B cell (primary cell): ENCODE measurements around the gene RAB27A. TPM values are rescaled to one million over a fixed set of nuclear protein-coding genes. Genes with fewer than 3 reads are reported as not detected.

Experiments used
- ATAC-seq: fragments of 200-7000 bp; cut with Tn5 transposase; one replicate; pipeline ENCODE4 v1.10.0; 2021; ENCODE audit warnings: low read depth, mild to moderate bottlenecking, moderate number of reproducible peaks, moderate library complexity
- CTCF ChIA-PET: fragments of 350-600 bp; sonication (Branson Sonifier 250); formaldehyde crosslinking; loops from one replicate; lab custom pipeline; 2021; ENCODE audit warnings: antibody characterized with exemption, inconsistent platforms; lab: Charles Lee
- POLR2A ChIA-PET: fragments of 350-600 bp; sonication (Branson Sonifier 250); formaldehyde crosslinking; loops from one replicate; lab custom pipeline; 2021; ENCODE audit warnings: antibody characterized with exemption; lab: Charles Lee
- DNase-seq: peaks from one replicate; pipeline ENCODE4 v3.0.0; 2013
- H2AFZ ChIP-seq: 2 replicates; pipeline ENCODE4 v1.6.1; 2012; ENCODE audit warnings: mild to moderate bottlenecking, low read depth, low read length; ENCODE audit not compliant: insufficient read depth, poor library complexity, severe bottlenecking
- H3K27ac ChIP-seq, 2 donors: 1 replicate in 1 of 2; 2 replicates in 1 of 2; pipeline ENCODE4 v1.5.1; 2012 to 2013; ENCODE audit warnings: low read length in 2 of 2, mild to moderate bottlenecking in 2 of 2, moderate library complexity in 1 of 2
- H3K27me3 ChIP-seq, 4 experiments: fragments of 200-600 bp in 1 of 4; sonication (generic) in 1 of 4; replicated peaks in 1 of 4; 1 replicate in 2 of 4; 2 replicates in 2 of 4; pipeline versions ENCODE4 v1.6.1 to v1.7.0; 2013 to 2016; ENCODE audit warnings: low read length in 3 of 4, mild to moderate bottlenecking in 2 of 4, mixed read lengths in 1 of 4, moderate library complexity in 1 of 4; ENCODE audit not compliant: insufficient read depth in 4 of 4, control insufficient read depth in 3 of 4; ENCODE audit errors: control extremely low read depth in 1 of 4
- H3K36me3 ChIP-seq, 2 experiments: replicated peaks in 1 of 2; 1 replicate in 1 of 2; 2 replicates in 1 of 2; pipeline versions ENCODE4 v1.6.1 to v1.7.1; 2013; ENCODE audit warnings: low read length in 1 of 2; ENCODE audit not compliant: insufficient read depth in 2 of 2, control insufficient read depth in 1 of 2; ENCODE audit errors: control extremely low read depth in 1 of 2, extremely low read depth in 1 of 2
- H3K4me1 ChIP-seq, 2 donors: fragments of 200-600 bp in 1 of 2; sonication (generic) in 1 of 2; 1 replicate in 1 of 2; 2 replicates in 1 of 2; pipeline versions ENCODE4 v1.5.1 to v1.6.1; 2013 to 2017; ENCODE audit warnings: low read length in 2 of 2; ENCODE audit not compliant: control insufficient read depth in 2 of 2, insufficient read depth in 2 of 2
- H3K4me2 ChIP-seq: replicated peaks from 2 replicates; pipeline ENCODE3; 2012; ENCODE audit warnings: mild to moderate bottlenecking, low read depth, low read length; ENCODE audit not compliant: poor library complexity, severe bottlenecking
- H3K4me3 ChIP-seq, 5 experiments: fragments of 200-600 bp in 1 of 5; sonication (generic) in 1 of 5; 1 replicate in 3 of 5; 2 replicates in 2 of 5; pipeline versions ENCODE4 v1.5.1 to v1.7.0; 2011 to 2016; ENCODE audit warnings: low read length in 4 of 5, mild to moderate bottlenecking in 4 of 5, low read depth in 2 of 5, control low read depth in 1 of 5, moderate library complexity in 1 of 5; ENCODE audit not compliant: insufficient read depth in 1 of 5; ENCODE audit errors: control extremely low read depth in 1 of 5, extremely low read depth in 1 of 5
- H3K79me2 ChIP-seq: fragments of 200-600 bp; sonication (generic); one replicate; pipeline ENCODE4 v1.6.0; 2016; ENCODE audit warnings: low read length; ENCODE audit not compliant: control insufficient read depth, insufficient read depth
- H3K9ac ChIP-seq: fragments of 200-600 bp; sonication (generic); 2 replicates; pipeline ENCODE4 v1.6.1; 2017; ENCODE audit warnings: mild to moderate bottlenecking, low read length, moderate library complexity
- H3K9me3 ChIP-seq, 3 donors: one replicate each; pipeline versions ENCODE4 v1.6.1 to v1.7.1; 2013; ENCODE audit warnings: low read length in 2 of 3; ENCODE audit not compliant: control insufficient read depth in 2 of 3, insufficient read depth in 1 of 3; ENCODE audit errors: control extremely low read depth in 1 of 3
- H4K20me1 ChIP-seq: 2 replicates; pipeline ENCODE4 v1.6.0; 2012; ENCODE audit warnings: mild to moderate bottlenecking, low read length; ENCODE audit not compliant: insufficient read depth, control insufficient read depth, poor library complexity, severe bottlenecking
- H3K27ac Mint-ChIP-seq: one replicate; pipeline ENCODE4 v1.8.0; 2021; ENCODE audit warnings: mixed read lengths
- H3K27me3 Mint-ChIP-seq: one replicate; pipeline ENCODE4 v1.8.0; 2021; ENCODE audit warnings: mixed read lengths
- H3K4me1 Mint-ChIP-seq: one replicate; pipeline ENCODE4 v1.8.0; 2021; ENCODE audit warnings: mixed read lengths
- H3K4me3 Mint-ChIP-seq: one replicate; pipeline ENCODE4 v1.8.0; 2021; ENCODE audit warnings: mixed read lengths
- H3K9me3 Mint-ChIP-seq: one replicate; pipeline ENCODE4 v1.8.0; 2022; ENCODE audit warnings: mixed read lengths; ENCODE audit not compliant: insufficient read depth
- EZH2 ChIP-seq: IDR thresholded peaks from 2 replicates; pipeline ENCODE4 v1.6.1; 2012; ENCODE audit warnings: borderline replicate concordance, low read depth, mild to moderate bottlenecking, moderate library complexity, low read length; ENCODE audit not compliant: insufficient read depth, poor library complexity, severe bottlenecking
- WGBS: methylation state at CpG from one replicate; pipeline ENCODE4 v1.1.5; 2013; ENCODE audit warnings: missing lambda C conversion rate; ENCODE audit not compliant: insufficient coverage; 5-methylcytosine and 5-hydroxymethylcytosine counted together
- intact Hi-C: fragments of 100-400 bp; cut with micrococcal nuclease; formaldehyde crosslinking; loops from one replicate; pipeline ENCODE4 v1.10.0; 2022
- polyA plus RNA-seq: library from polyadenylated mRNA; depleted of rRNA; stranded (reverse); fragments of >200 nt; gene quantifications from 2 replicates; pipeline ENCODE4 v1.2.3, GENCODE V29; 2012
- total RNA-seq, 2 donors: library from RNA; stranded (reverse); fragments of 120-200 nt in 1 of 2; gene quantifications; 1 replicate in 1 of 2; 2 replicates in 1 of 2; pipeline versions ENCODE4 v1.2.3 to v1.2.4, GENCODE V29; 2013 to 2022
- TF ChIP-seq, protein P1 (sequence below): fragments of 200-600 bp; IDR thresholded peaks from one replicate; pipeline ENCODE4 v1.8.0; 2022; ENCODE audit warnings: antibody characterized with exemption, mild to moderate bottlenecking

RAB27A gene
- total and polyA plus RNA-seq, 2 donors (not counting 1 experiment from before 2014, with no cell fraction given): 7.2 to 19.0 TPM

DNA sequence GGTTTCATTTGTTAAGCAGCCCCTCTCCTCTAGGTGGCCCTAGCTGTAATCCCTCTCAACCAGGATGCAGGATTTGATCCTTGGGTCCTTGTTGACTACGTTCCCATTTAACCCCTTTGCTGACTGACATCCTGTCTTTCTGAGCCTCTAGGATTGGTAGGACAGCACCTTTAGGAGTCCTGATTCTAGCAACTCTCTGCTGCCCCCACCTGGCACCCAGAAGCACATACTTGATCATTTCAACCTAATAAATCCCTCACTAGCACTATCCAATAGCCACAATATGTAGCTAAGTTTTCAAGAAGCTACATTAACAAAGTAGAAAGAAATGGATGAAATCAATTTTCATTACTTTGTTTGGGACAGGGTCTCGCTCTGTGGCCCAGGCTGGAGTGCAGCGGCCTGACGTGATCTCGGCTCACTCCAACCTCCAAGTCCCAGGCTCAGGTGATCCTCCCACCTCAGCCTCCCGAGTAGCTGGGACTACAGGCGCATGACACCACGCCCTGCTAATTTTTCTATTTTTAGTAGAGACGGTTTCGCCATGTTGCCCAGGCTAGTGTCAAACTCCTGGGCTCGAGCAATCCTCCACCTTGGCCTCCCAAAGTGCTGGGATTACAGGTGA is 121.2 kb downstream of the RAB27A start:
- no peaks in the 10 kb centered on the region for H4K20me1 ChIP-seq
- H3K4me2 ChIP-seq: no peak overlapping the region
- Mint-ChIP-seq H3K4me3 (no peak overlapping the region), H3K4me1 (no peaks in the 10 kb centered on the region), H3K27me3 (no peaks in the 10 kb centered on the region), H3K9me3 (no peaks in the 10 kb centered on the region), H3K27ac (no peak overlapping the region)
- TF ChIP-seq, protein P1, sequence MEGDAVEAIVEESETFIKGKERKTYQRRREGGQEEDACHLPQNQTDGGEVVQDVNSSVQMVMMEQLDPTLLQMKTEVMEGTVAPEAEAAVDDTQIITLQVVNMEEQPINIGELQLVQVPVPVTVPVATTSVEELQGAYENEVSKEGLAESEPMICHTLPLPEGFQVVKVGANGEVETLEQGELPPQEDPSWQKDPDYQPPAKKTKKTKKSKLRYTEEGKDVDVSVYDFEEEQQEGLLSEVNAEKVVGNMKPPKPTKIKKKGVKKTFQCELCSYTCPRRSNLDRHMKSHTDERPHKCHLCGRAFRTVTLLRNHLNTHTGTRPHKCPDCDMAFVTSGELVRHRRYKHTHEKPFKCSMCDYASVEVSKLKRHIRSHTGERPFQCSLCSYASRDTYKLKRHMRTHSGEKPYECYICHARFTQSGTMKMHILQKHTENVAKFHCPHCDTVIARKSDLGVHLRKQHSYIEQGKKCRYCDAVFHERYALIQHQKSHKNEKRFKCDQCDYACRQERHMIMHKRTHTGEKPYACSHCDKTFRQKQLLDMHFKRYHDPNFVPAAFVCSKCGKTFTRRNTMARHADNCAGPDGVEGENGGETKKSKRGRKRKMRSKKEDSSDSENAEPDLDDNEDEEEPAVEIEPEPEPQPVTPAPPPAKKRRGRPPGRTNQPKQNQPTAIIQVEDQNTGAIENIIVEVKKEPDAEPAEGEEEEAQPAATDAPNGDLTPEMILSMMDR: peak; percentile 82
- TF ChIP-seq EZH2: no peak
- no peak overlapping the region for H3K9ac ChIP-seq
- intact Hi-C loops: no loop called here
- H2AFZ ChIP-seq: no peak overlapping the region
- DNase-seq (peak; percentile 50), ATAC-seq (peak; percentile 54)
- no peaks in the 10 kb centered on the region for H3K27me3 ChIP-seq
- H3K36me3 ChIP-seq: no peaks in the 10 kb centered on the region
- no peaks in the 10 kb centered on the region for H3K9me3 ChIP-seq
- no peak overlapping the region for H3K27ac ChIP-seq
- no peak overlapping the region for H3K4me3 ChIP-seq
- POLR2A ChIA-PET: no interaction called here
- WGBS: 79% methylated on average over 10 of the region's 11 CpGs
- H3K79me2 ChIP-seq: no peaks in the 10 kb centered on the region
- CTCF ChIA-PET: interaction anchor here (0.6 to 1.2 kb wide), 4 partner anchors 28 to 122 kb away, joined by 3 to 4 read pairs (median 3); partner anchors contain the start of gene RSL24D1
- H3K4me1 ChIP-seq: no peaks in the 10 kb centered on the region

DNA sequence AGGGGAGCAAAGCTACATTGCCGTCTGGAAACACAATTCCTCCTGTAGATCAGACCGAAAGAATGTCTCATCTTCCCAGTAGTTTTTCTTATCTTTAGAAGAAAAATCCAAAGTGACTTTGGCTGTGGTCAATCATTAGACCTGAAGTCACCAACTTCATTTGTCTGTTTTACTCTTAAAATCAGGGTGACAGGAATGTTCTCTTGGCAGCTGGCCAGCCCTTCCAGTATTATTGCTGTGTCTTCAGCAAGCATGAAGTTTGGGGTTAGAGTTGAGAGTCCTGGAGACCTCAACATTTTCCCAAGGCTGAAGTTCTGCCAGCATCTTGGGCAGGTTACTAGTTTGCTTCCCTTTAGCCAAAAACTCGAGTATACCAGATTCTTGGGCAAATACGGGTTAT is 125.3 kb downstream of the RAB27A start:
- no peaks in the 10 kb centered on the region for H3K4me1 ChIP-seq
- peaks cover 0 to 1% (median 0%) of the 10 kb centered on the region in 3 donors for H3K9me3 ChIP-seq
- POLR2A ChIA-PET: no interaction called here
- CTCF ChIA-PET: no interaction called here
- no peak overlapping the region for H3K4me3 Mint-ChIP-seq
- H3K27me3 Mint-ChIP-seq: no peaks in the 10 kb centered on the region
- DNase-seq (no peak), ATAC-seq (no peak)
- no peaks in the 10 kb centered on the region for H3K27me3 ChIP-seq
- no peaks in the 10 kb centered on the region for H3K4me1 Mint-ChIP-seq
- TF ChIP-seq EZH2: no peak
- TF ChIP-seq, protein P1: no peak
- H3K9me3 Mint-ChIP-seq: peaks cover 3% of the 10 kb centered on the region
- no peak overlapping the region for H3K27ac Mint-ChIP-seq
- no peaks in the 10 kb centered on the region for H3K36me3 ChIP-seq
- H3K4me2 ChIP-seq: no peak overlapping the region
- no peak overlapping the region for H3K4me3 ChIP-seq
- 100% methylated on average over 1 of the region's 4 CpGs for WGBS
- no peaks in the 10 kb centered on the region for H4K20me1 ChIP-seq
- H3K27ac ChIP-seq: no peak overlapping the region
- intact Hi-C loops: no loop called here
- no peak overlapping the region for H3K9ac ChIP-seq
- no peaks in the 10 kb centered on the region for H3K79me2 ChIP-seq
- no peak overlapping the region for H2AFZ ChIP-seq

Other genes starting within 250 kb of the RAB27A start
- gene RSL24D1, start 92.9 kb downstream of the RAB27A start, total RNA-seq: 69.0 and 80.7 TPM in 2 replicates
- gene RSL24D1, start 92.9 kb downstream of the RAB27A start, polyA plus RNA-seq: 25.2 and 77.7 TPM in 2 replicates
- gene PIGBOS1, start 29.3 kb upstream of the RAB27A start, total RNA-seq: 14.6 and 16.4 TPM in 2 replicates
- 15.4 and 26.0 TPM in 2 replicates for gene PIGBOS1, start 29.3 kb upstream of the RAB27A start, polyA plus RNA-seq
- gene PIGB, start 29.4 kb upstream of the RAB27A start, total RNA-seq: 39.2 and 41.7 TPM in 2 replicates
- gene PIGB, start 29.4 kb upstream of the RAB27A start, polyA plus RNA-seq: 21.1 and 28.8 TPM in 2 replicates
- 32.1 and 36.0 TPM in 2 replicates for gene CCPG1, start 118.5 kb upstream of the RAB27A start, total RNA-seq
- 3.5 and 8.7 TPM in 2 replicates for gene CCPG1, start 118.5 kb upstream of the RAB27A start, polyA plus RNA-seq
- 1.2 and 1.8 TPM in 2 replicates for gene PIERCE2, start 118.7 kb upstream of the RAB27A start, total RNA-seq
- 0.23 and 1.1 TPM in 2 replicates for gene PIERCE2, start 118.7 kb upstream of the RAB27A start, polyA plus RNA-seq
- 0.63 and 0.99 TPM in 2 replicates for gene DNAAF4, start 218.4 kb upstream of the RAB27A start, total RNA-seq
- 0.22 TPM in 2 replicates for gene DNAAF4, start 218.4 kb upstream of the RAB27A start, polyA plus RNA-seq